ENCODE results near the gene SENP3.

SENP3 gene

GRCh38 chr17:7561589-7562207 lies at the start of gene SENP3:
Gene SENP3 (plus strand): TSS chr17:7561919. CDS start chr17:7563077, 1,158 bp downstream.
- peak; percentile 91 for DNase-seq (ENCODE audit: low spot score)

- no peak for DNase-seq (ENCODE audit: low spot score)
These were observed 49.6 kb upstream of the SENP3 start for GRCh38 chr17:7512105-7512504.

- DNase-seq (ENCODE audit: low spot score) = no peak
These were observed 48.7 kb upstream of the SENP3 start for GRCh38 chr17:7512824-7513540.

- no peak for DNase-seq (ENCODE audit: low spot score)
These were observed 47.8 kb upstream of the SENP3 start for GRCh38 chr17:7513850-7514419.

- DNase-seq (ENCODE audit: low spot score) = no peak
These were observed 45.7 kb upstream of the SENP3 start for GRCh38 chr17:7515911-7516610.

- peak; percentile 56 for DNase-seq (ENCODE audit: low spot score)
These were observed 38.7 kb upstream of the SENP3 start for GRCh38 chr17:7523033-7523432.

- no peak for DNase-seq (ENCODE audit: low spot score)
These were observed 32.9 kb upstream of the SENP3 start for GRCh38 chr17:7528842-7529241.

- no peak for DNase-seq (ENCODE audit: low spot score)
These were observed 31.5 kb upstream of the SENP3 start for GRCh38 chr17:7530023-7530900.

GRCh38 chr17:7538050-7538449 lies 23.7 kb upstream of the SENP3 start:
- DNase-seq (ENCODE audit: low spot score) = no peak

- DNase-seq (ENCODE audit: low spot score) = no peak
These were observed 22.7 kb upstream of the SENP3 start for GRCh38 chr17:7538891-7539545.

GRCh38 chr17:7541074-7541621 lies 20.6 kb upstream of the SENP3 start:
- no peak for DNase-seq (ENCODE audit: low spot score)

GRCh38 chr17:7544911-7545310 lies 16.8 kb upstream of the SENP3 start:
- DNase-seq (ENCODE audit: low spot score) = no peak

GRCh38 chr17:7548585-7549400 lies 12.9 kb upstream of the SENP3 start, which contains the start of gene TNFSF12:
Gene TNFSF12 (plus strand): TSS chr17:7549058. CDS start chr17:7549154, 96 bp downstream.
- DNase-seq (ENCODE audit: low spot score) = no peak

- DNase-seq (ENCODE audit: low spot score) = no peak
These were observed 12.2 kb upstream of the SENP3 start for GRCh38 chr17:7549401-7550055.

GRCh38 chr17:7550344-7550743 lies 11.4 kb upstream of the SENP3 start:
- DNase-seq (ENCODE audit: low spot score) = no peak

GRCh38 chr17:7551396-7551795 lies 10.3 kb upstream of the SENP3 start:
- DNase-seq (ENCODE audit: low spot score) = no peak

- DNase-seq (ENCODE audit: low spot score) = no peak
These were observed 9.1 kb upstream of the SENP3 start for GRCh38 chr17:7552621-7553051.

GRCh38 chr17:7553356-7553755 lies 8.4 kb upstream of the SENP3 start:
- DNase-seq (ENCODE audit: low spot score) = no peak

- DNase-seq (ENCODE audit: low spot score) = no peak
These were observed 6.3 kb upstream of the SENP3 start for GRCh38 chr17:7555320-7555948.
